Heart left ventricle (tissue), 16 donors: ENCODE measurements around the gene LGSN. TPM values are rescaled to one million over a fixed set of nuclear protein-coding genes. Genes with fewer than 3 reads are reported as not detected.

Experiments
- ATAC-seq, 4 donors: fragments of 200-7000 bp; cut with Tn5 transposase; one replicate each; pipeline ENCODE4 v1.9.1; 2020 to 2022; ENCODE audit warnings: moderate library complexity in 4 of 4, mild to moderate bottlenecking in 3 of 4, moderate number of reproducible peaks in 1 of 4
- DNase-seq, 5 donors: peaks; one replicate each; pipeline ENCODE4 v3.0.0-alpha.2; 2020
- H3K27ac ChIP-seq, 12 donors: fragments of 200-600 bp; sonication (generic) in 4 of 12; one replicate each; pipeline versions ENCODE4 v1.5.0 to v1.8.0; 2016 to 2022; ENCODE audit warnings: mild to moderate bottlenecking in 2 of 12
- H3K27me3 ChIP-seq, 9 donors: fragments of 200-600 bp; sonication (generic) in 2 of 9; one replicate each; pipeline versions ENCODE4 v1.5.1 to v1.8.0; 2016 to 2022; ENCODE audit warnings: mild to moderate bottlenecking in 3 of 9
- H3K36me3 ChIP-seq, 9 donors: fragments of 200-600 bp; sonication (generic) in 2 of 9; one replicate each; pipeline versions ENCODE4 v1.5.0 to v1.8.0; 2018 to 2022; ENCODE audit warnings: mild to moderate bottlenecking in 2 of 9
- H3K4me1 ChIP-seq, 12 donors: fragments of 200-600 bp; sonication (generic) in 4 of 12; one replicate each; pipeline versions ENCODE4 v1.5.0 to v1.8.0; 2016 to 2022; ENCODE audit warnings: mild to moderate bottlenecking in 3 of 12
- H3K4me3 ChIP-seq, 12 donors: fragments of 200-600 bp; sonication (generic) in 4 of 12; one replicate each; pipeline versions ENCODE4 v1.5.0 to v1.8.0; 2017 to 2022; ENCODE audit warnings: mild to moderate bottlenecking in 9 of 12, moderate library complexity in 4 of 12
- H3K9me3 ChIP-seq, 12 donors: fragments of 200-600 bp; sonication (generic) in 4 of 12; one replicate each; pipeline versions ENCODE4 v1.5.0 to v1.8.0; 2016 to 2022; ENCODE audit warnings: mild to moderate bottlenecking in 1 of 12
- CTCF ChIP-seq, 12 donors: fragments of 200-600 bp; sonication (generic) in 4 of 12; IDR thresholded peaks; one replicate each; pipeline versions ENCODE4 v1.5.0 to v1.8.0; 2018 to 2022; ENCODE audit warnings: antibody characterized with exemption in 12 of 12, mild to moderate bottlenecking in 5 of 12
- POLR2A ChIP-seq, 2 donors: fragments of 450-650 bp; IDR thresholded peaks; one replicate each; pipeline ENCODE4 v1.6.1; 2017; ENCODE audit warnings: antibody characterized with exemption in 2 of 2, mild to moderate bottlenecking in 2 of 2, moderate library complexity in 2 of 2
- whole genome bisulfite sequencing, 4 donors: extraction: QIAGEN DNeasy Blood & Tissue Kit in 2 of 4; methylation state at CpG; one replicate each; pipeline versions ENCODE4 v1.1.5 to v1.1.7; 2013 to 2018; 5-methylcytosine and 5-hydroxymethylcytosine counted together
- intact Hi-C, 10 donors: fragments of 100-400 bp; cut with DNase I; formaldehyde crosslinking; loops; one replicate each; pipeline versions ENCODE4 v1.11.1 to v1.14.2; 2022
- polyA plus RNA-seq, 2 donors: library from polyadenylated mRNA; stranded (reverse); fragments of 200-250 nt; gene quantifications; one replicate each; pipeline ENCODE4 v1.2.3, GENCODE V29; 2013
- total RNA-seq, 9 donors: library from RNA; depleted of rRNA in 2 of 9; stranded (reverse); fragments of >200 nt in 2 of 9; fragmentation: NEBNext Ultra II Directional in 3 of 9; extraction: Animal tissue kit (Norgen Biotek cat#: 25700) in 3 of 9; gene quantifications; one replicate each; pipeline versions ENCODE4 v1.1.0 to v1.2.4, GENCODE V29; 2016 to 2023
- donor health status: ischemic (EF 13 %, LVEDD 7.1; RV severe dilation, severe dysfunction).
- donor health status: healthy with polysubstance abuse.
- donor health status: DM: no; HTN: yes; CAD: no.
- donor health status: DM: no; HTN: no; CAD: no.
- donor health status: ischemic (EF 25% LVEDD 6.9; RV normal size, moderate dysfunction).
- donor health status: ischemic (EF 25% LVEDD 5.7; RV mildly dilated, moderate dysfunction).
- donor health status: healthy.
- donor health status: DM: yes; HTN: yes; CAD: no.
- donor health status: ischemic (EF 35%, LVEDD 5.7; RV mildly dilated, moderate dysfunction).
- donor health status: nonischemic (EF 11% LVEDD 7.7; RV severe dilation, severe dysfunction).
- donor health status: DM: yes; HTN: yes; CAD: no.
- donor health status: PGD.
- donor health status: ischemic (EF 29% LVEDD 5.4; RV normal size, mild dysfunction).
- donor health status: nonischemic (EF 23%, LVEDD 6.1; RV moderate dilation, normal function).

The LGSN gene
- total and polyA plus RNA-seq, 11 donors = not detected

DNA sequence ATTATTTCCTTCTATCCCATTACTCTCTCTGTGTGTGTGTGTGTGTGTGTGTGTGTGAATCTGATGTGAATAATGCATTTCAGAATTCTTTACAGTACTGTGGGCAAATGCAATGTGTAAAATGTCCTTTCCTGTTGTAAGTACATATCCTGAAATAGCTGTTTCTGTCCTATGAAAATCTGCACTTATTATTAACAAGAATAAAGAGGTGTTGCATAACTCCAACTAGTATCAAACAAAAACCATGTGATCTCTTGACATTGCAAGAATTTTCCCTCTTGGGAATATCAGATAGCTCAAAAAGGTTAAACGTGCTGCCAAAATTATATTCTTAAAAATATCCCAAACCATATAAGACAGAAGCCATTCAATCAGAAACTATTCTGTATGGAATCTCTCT, 52.0 kb downstream of the LGSN start:
- Histone ChIP-seq H3K36me3 (no peaks in the 10 kb centered on the region), H3K27me3 (no peaks in the 10 kb centered on the region), H3K9me3 (no peaks in the 10 kb centered on the region), H3K4me3 (no peak overlapping the region), H3K27ac (no peak overlapping the region), H3K4me1 (no peaks in the 10 kb centered on the region)
- no peak for DNase-seq
- intact Hi-C loops = no loop called here
- TF ChIP-seq POLR2A (IDR thresholded peaks at IDR 0.05) = no peak
- TF ChIP-seq CTCF (IDR thresholded peaks at IDR 0.05) = no peak
- 33 to 50% (median 34%) methylated on average over 1 of the region's 1 CpG for WGBS, 4 donors
- no peak for ATAC-seq

GRCh38 chr6:63267046-63267445, 52.7 kb downstream of the LGSN start:
- DNase-seq (no peak), ATAC-seq (no peak)
- H3K9me3 ChIP-seq = no peaks in the 10 kb centered on the region

GRCh38 chr6:63263444-63263843, 56.3 kb downstream of the LGSN start:
- Histone ChIP-seq H3K4me1 (no peaks in the 10 kb centered on the region), H3K9me3 (no peaks in the 10 kb centered on the region), H3K4me3 (no peak overlapping the region), H3K36me3 (no peaks in the 10 kb centered on the region), H3K27me3 (no peaks in the 10 kb centered on the region), H3K27ac (no peak overlapping the region)
- no peak for DNase-seq
- no peak for ATAC-seq
- no peak for TF ChIP-seq POLR2A (IDR thresholded peaks at IDR 0.05)
- no peak for TF ChIP-seq CTCF (IDR thresholded peaks at IDR 0.05)
- 18 to 30% (median 22%) methylated on average over 3 of the region's 3 CpGs for WGBS, 4 donors
- intact Hi-C loops = no loop called here

More at GRCh38 chr6:63267046-63267445, 52.7 kb downstream of the LGSN start:
- intact Hi-C loops = no loop called here
- Histone ChIP-seq H3K27me3 (no peaks in the 10 kb centered on the region), H3K27ac (no peak overlapping the region), H3K4me1 (no peaks in the 10 kb centered on the region), H3K36me3 (no peaks in the 10 kb centered on the region), H3K4me3 (no peak overlapping the region)
- TF ChIP-seq CTCF (IDR thresholded peaks at IDR 0.05) (no peak), POLR2A (IDR thresholded peaks at IDR 0.05) (no peak)
- 45 to 60% (median 57%) methylated on average over 4 of the region's 4 CpGs for WGBS, 4 donors

DNA sequence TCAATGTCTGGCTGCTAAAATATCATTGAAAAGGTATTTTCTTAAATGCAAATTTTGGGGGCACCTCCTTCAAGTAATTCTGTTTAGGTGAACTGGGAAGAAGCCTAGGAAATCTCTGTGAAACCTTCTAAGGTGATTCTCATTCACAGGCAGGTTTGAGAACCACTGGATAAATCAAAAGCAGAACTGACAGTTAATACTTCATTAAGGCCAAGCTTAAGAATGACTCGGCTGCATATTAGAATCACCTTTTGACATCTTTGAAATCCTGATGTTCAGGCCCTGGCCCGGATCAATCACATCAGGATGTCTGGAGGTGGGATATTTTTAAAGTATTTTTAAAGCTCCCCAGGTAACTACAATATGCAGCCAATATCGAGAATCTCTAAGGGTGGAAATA, 58.0 kb downstream of the LGSN start:
- no peaks in the 10 kb centered on the region for H3K27me3 ChIP-seq

More for the DNA sequence above, 58.0 kb downstream of the LGSN start:
- intact Hi-C loops = no loop called here
- Histone ChIP-seq H3K4me3 (no peak overlapping the region), H3K4me1 (no peaks in the 10 kb centered on the region), H3K27ac (no peak overlapping the region), H3K36me3 (no peaks in the 10 kb centered on the region), H3K9me3 (no peaks in the 10 kb centered on the region)
- TF ChIP-seq CTCF (IDR thresholded peaks at IDR 0.05) = no peak
- no peak for TF ChIP-seq POLR2A (IDR thresholded peaks at IDR 0.05)
- DNase-seq (no peak), ATAC-seq (no peak)
- 63 to 82% (median 69%) methylated on average over 3 of the region's 3 CpGs for WGBS, 4 donors
